GM12878 (cell line): ENCODE data around the gene GCK. TPM values are rescaled to one million over a fixed set of nuclear protein-coding genes. Genes with fewer than 3 reads are reported as not detected.

Experiments
- ATAC-seq: fragments of 200-7000 bp; cut with Tn5 transposase; 3 replicates; pipeline ENCODE4 v1.9.1; 2020; ENCODE audit warnings: mild to moderate bottlenecking, moderate library complexity
- BruUV-seq: library from RNA; stranded (reverse); fragments of 400-500 nt; replicated peaks from 2 replicates; lab custom pipeline; 2021; lab: Mats Ljungman, UMichigan
- CTCF ChIA-PET: fragments of 300-600 bp; sonication (Branson Sonifier 250); formaldehyde crosslinking; extraction: SDS; loops from one replicate; lab custom pipeline; 2021; ENCODE audit warnings: inconsistent platforms; lab: Yijun Ruan, JAX
- POLR2A ChIA-PET: fragments of 350-600 bp; formaldehyde crosslinking; extraction: SDS; loops from one replicate; lab custom pipeline; 2021; ENCODE audit warnings: inconsistent platforms; lab: Charles Lee
- RAD21 ChIA-PET: fragments of 300-600 bp; sonication (Branson Sonifier 250); formaldehyde crosslinking; loops from one replicate; lab custom pipeline; 2023; ENCODE audit warnings: antibody characterized with exemption; ENCODE audit not compliant: unreplicated experiment; lab: Charles Lee
- SMC1A ChIA-PET: fragments of 300-600 bp; sonication (Branson Sonifier 250); formaldehyde crosslinking; loops from one replicate; lab custom pipeline; 2023; ENCODE audit not compliant: unreplicated experiment, uncharacterized antibody; lab: Charles Lee
- DNase-seq: peaks from one replicate; pipeline ENCODE4 v3.0.0-alpha.2; 2011; ENCODE audit warnings: low read depth, low spot score
- FAIRE-seq: peaks from 3 replicates; lab custom pipeline; 2011; peaks lifted over from hg19 to GRCh38; lab: Jason Lieb, UNC
- H2AFZ ChIP-seq: 2 replicates; pipeline ENCODE4 v1.6.0; 2011; ENCODE audit warnings: low read depth, low read length, control low read depth; ENCODE audit not compliant: control insufficient read depth
- H3K27ac ChIP-seq: 2 replicates; pipeline ENCODE4 v1.5.1; 2011; ENCODE audit warnings: control low read depth; ENCODE audit not compliant: control insufficient read depth, insufficient read depth
- H3K27me3 ChIP-seq, 2 experiments: replicated peaks in 1 of 2; 2 replicates each; pipeline versions ENCODE4 v1.6.0 to v1.6.1; 2011; ENCODE audit warnings: low read length in 1 of 2; ENCODE audit not compliant: control insufficient read depth in 2 of 2, insufficient read depth in 2 of 2
- H3K36me3 ChIP-seq, 2 experiments: 2 replicates each; pipeline ENCODE4 v1.5.1; 2011; ENCODE audit warnings: low read length in 1 of 2; ENCODE audit not compliant: control insufficient read depth in 2 of 2, insufficient read depth in 2 of 2
- H3K4me1 ChIP-seq: 2 replicates; pipeline ENCODE4 v1.6.1; 2011; ENCODE audit warnings: mild to moderate bottlenecking, low read length, moderate library complexity, mixed read lengths; ENCODE audit not compliant: control insufficient read depth, insufficient read depth
- H3K4me2 ChIP-seq: 2 replicates; pipeline ENCODE4 v1.6.0; 2011; ENCODE audit warnings: control low read depth; ENCODE audit not compliant: control insufficient read depth, insufficient read depth
- H3K4me3 ChIP-seq: fragments of 200-600 bp; sonication (generic); 2 replicates; pipeline ENCODE4 v1.5.1; 2016
- H3K79me2 ChIP-seq: 2 replicates; pipeline ENCODE4 v1.6.0; 2011; ENCODE audit warnings: low read length; ENCODE audit not compliant: control insufficient read depth, insufficient read depth
- H3K9ac ChIP-seq: 2 replicates; pipeline ENCODE4 v1.8.0; 2011; ENCODE audit warnings: low read length, control low read depth, mixed read lengths; ENCODE audit not compliant: control insufficient read depth, insufficient read depth
- H3K9me3 ChIP-seq: replicated peaks from 3 replicates; pipeline ENCODE4 v1.5.1; 2011; ENCODE audit warnings: mild to moderate bottlenecking, low read length; ENCODE audit not compliant: control insufficient read depth, insufficient read depth
- H4K20me1 ChIP-seq: 2 replicates; pipeline ENCODE4 v1.6.0; 2011; ENCODE audit not compliant: control insufficient read depth, insufficient read depth
- BCL11A ChIP-seq: IDR thresholded peaks from 2 replicates; pipeline ENCODE4 v1.6.1; 2011; ENCODE audit warnings: low read depth, low read length
- CEBPB ChIP-seq, 2 experiments: fragments of 150-350 bp in 1 of 2; IDR thresholded peaks; 2 replicates each; pipeline ENCODE4 v1.6.1; 2012 to 2014; ENCODE audit warnings: low read depth in 2 of 2, low read length in 2 of 2, borderline replicate concordance in 1 of 2, inconsistent platforms in 1 of 2
- CREB1 ChIP-seq: IDR thresholded peaks from 2 replicates; pipeline ENCODE4 v1.6.1; 2012; ENCODE audit warnings: low read depth, mild to moderate bottlenecking, inconsistent platforms
- HCFC1 ChIP-seq: fragments of 150-350 bp; IDR thresholded peaks from 2 replicates; pipeline ENCODE4 v1.6.1; 2014; ENCODE audit warnings: low read length
- JUNB ChIP-seq: IDR thresholded peaks from 2 replicates; pipeline ENCODE4 v1.6.1; 2016; ENCODE audit warnings: antibody characterized with exemption, mild to moderate bottlenecking
- KLF5 ChIP-seq: fragments of 450-650 bp; IDR thresholded peaks from 2 replicates; pipeline ENCODE4 v1.6.1; 2014; ENCODE audit warnings: mild to moderate bottlenecking; ENCODE audit not compliant: partially characterized antibody
- MYC ChIP-seq: IDR thresholded peaks from 2 replicates; pipeline ENCODE4 v1.6.1; 2011; ENCODE audit warnings: mild to moderate bottlenecking, low read length, moderate library complexity, inconsistent platforms; ENCODE audit not compliant: insufficient read depth, insufficient replicate concordance, insufficient read length, severe bottlenecking
- NFIC ChIP-seq: IDR thresholded peaks from 2 replicates; pipeline ENCODE4 v1.6.1; 2012; ENCODE audit warnings: low read depth, mild to moderate bottlenecking, inconsistent platforms, low read length, moderate library complexity
- NKRF ChIP-seq: fragments of 450-650 bp; conservative IDR thresholded peaks from 2 replicates; pipeline ENCODE4 v1.6.1; 2017; ENCODE audit warnings: mild to moderate bottlenecking, moderate library complexity
- NR2C2 ChIP-seq: IDR thresholded peaks from 2 replicates; pipeline ENCODE4 v1.6.1; 2011; ENCODE audit warnings: borderline replicate concordance, low read depth; ENCODE audit not compliant: control insufficient read depth, insufficient read length
- POLR2A ChIP-seq: IDR thresholded peaks from 2 replicates; pipeline ENCODE4 v1.6.1; 2011; ENCODE audit warnings: low read depth, mild to moderate bottlenecking, low read length
- SRF ChIP-seq, 2 experiments: IDR thresholded peaks; 2 replicates each; pipeline ENCODE4 v1.6.1; 2011; ENCODE audit warnings: low read depth in 2 of 2, low read length in 2 of 2, mild to moderate bottlenecking in 1 of 2, moderate library complexity in 1 of 2
- WGBS: methylation state at CpG from one replicate; pipeline ENCODE4 v1.1.6; 2016; ENCODE audit warnings: low lambda C conversion rate; ENCODE audit not compliant: insufficient replicate concordance, insufficient coverage; ENCODE audit errors: missing lambda C conversion rate; 5-methylcytosine and 5-hydroxymethylcytosine counted together
- in situ Hi-C: fragments of 300-500 bp; cut with MboI; formaldehyde crosslinking; loops from 9 replicates; pipeline ENCODE4 v1.14.3; 2018; ENCODE audit warnings: mixed read lengths
- intact Hi-C: fragments of 100-400 bp; cut with micrococcal nuclease; formaldehyde crosslinking; loops from one replicate; pipeline ENCODE4 v1.14.2; 2022; ENCODE audit not compliant: unreplicated experiment
- polyA plus RNA-seq, 11 experiments: library from polyadenylated mRNA; depleted of rRNA in 4 of 11; unstranded in 6 of 11; stranded (reverse) in 5 of 11; fragments of >200 nt; fragmentation: Nextera tagmentation in 4 of 11; fragmentation: Illumina TruSeq in 1 of 11; extraction: Ambion mirVana in 4 of 11; extraction: Trizol in 1 of 11; gene quantifications; 1 replicate in 1 of 11; 2 replicates in 10 of 11; pipeline versions ENCODE4 v1.2.1 to v1.2.3, GENCODE V29; 2011 to 2016; ENCODE audit warnings: inconsistent platforms in 2 of 11, missing spikeins in 2 of 11, low read depth in 1 of 11
- total RNA-seq, 4 experiments: library from RNA; depleted of rRNA in 3 of 4; stranded (reverse); fragments of >200 nt in 3 of 4; fragmentation: Illumina TruSeq in 1 of 4; extraction: Trizol in 1 of 4; gene quantifications; 2 replicates each; pipeline versions ENCODE4 v1.2.1 to v1.2.3, GENCODE V29; 2013 to 2021
- TF ChIP-seq, protein P1 (sequence below): fragments of 450-650 bp; IDR thresholded peaks from 2 replicates; pipeline ENCODE4 v1.6.1; 2018; ENCODE audit warnings: borderline replicate concordance, mild to moderate bottlenecking; ENCODE audit not compliant: partially characterized antibody

Gene GCK
- total and polyA plus RNA-seq, 10 of the 15 experiments (the other 5 are each of a cell fraction or from before 2014, with no cell fraction given): 0.06 to 0.16 TPM; not detected in 8

DNA sequence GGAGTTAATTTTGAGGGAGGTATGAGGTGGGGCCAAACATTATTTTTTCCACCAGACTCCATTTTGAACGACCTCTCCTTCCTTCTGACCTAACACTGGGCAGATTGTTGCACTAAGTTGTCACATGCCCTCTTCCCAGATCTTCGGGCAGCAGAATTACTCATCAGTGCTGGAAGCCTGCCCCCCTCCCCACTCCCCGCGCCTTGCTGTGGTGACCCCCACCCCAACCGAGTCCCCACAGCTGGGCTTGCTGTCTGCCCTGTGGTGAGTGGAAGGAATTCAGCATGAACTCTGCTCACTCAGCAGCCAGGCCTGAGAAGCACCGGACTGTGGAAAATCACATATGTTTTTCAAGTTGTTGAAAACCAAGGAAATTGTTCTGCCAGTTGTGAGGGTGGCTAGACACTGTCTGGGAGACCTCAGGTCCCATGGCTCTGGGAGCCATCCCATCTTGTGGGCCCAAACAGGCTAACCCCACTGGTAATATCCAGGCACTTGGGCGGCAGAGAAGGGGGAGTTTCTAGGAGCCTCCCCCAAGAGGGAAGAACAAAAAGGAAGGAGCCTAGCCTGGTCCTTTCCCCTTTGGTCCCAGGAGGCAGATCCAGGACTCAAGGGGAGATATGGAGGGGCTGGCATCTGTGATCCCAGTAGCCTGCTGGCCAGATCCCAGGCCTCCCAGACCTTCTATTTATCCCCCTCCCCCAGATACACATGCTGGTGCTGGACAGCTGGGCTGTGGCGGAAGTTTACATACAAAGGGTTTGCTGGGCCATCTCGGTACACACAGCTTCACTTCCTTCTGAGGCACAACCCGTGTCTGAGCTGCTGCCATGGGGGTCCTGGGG is 88.6 kb downstream of the GCK start (continued):
- TF ChIP-seq KLF5: no peak

DNA sequence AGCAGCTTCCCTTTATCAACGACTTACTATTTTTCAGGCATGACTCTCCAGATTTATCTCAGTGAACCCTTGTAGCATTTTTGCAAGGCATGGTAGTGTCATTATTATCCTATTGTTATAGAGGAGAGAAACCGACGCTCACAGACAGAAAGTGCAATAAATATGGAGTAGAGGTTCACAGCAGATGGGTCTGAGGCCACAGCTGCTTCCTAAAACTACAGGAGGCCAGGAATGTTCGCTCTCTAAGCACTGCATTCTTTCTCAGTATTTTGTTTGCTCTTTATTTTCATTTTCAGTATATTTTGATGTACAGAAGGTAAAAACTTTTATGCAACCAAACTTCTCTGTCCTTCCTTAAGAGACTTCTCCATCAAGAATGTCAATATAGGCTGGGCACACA is 89.6 kb downstream of the GCK start:
- TF ChIP-seq MYC (no peak), POLR2A (no peak), BCL11A (no peak), JUNB (no peak), NR2C2 (no peak), NFIC (no peak), KLF5 (no peak), SRF (IDR thresholded peaks at IDR 0.05; ENCODE audit: low read depth in 2 of 2, low read length in 2 of 2) (no peak), CREB1 (no peak), NKRF (no peak), CEBPB (IDR thresholded peaks at IDR 0.05; ENCODE audit: borderline replicate concordance in 1 of 2, low read depth in 2 of 2, low read length in 2 of 2) (no peak), HCFC1 (no peak)
- TF ChIP-seq, protein P1, sequence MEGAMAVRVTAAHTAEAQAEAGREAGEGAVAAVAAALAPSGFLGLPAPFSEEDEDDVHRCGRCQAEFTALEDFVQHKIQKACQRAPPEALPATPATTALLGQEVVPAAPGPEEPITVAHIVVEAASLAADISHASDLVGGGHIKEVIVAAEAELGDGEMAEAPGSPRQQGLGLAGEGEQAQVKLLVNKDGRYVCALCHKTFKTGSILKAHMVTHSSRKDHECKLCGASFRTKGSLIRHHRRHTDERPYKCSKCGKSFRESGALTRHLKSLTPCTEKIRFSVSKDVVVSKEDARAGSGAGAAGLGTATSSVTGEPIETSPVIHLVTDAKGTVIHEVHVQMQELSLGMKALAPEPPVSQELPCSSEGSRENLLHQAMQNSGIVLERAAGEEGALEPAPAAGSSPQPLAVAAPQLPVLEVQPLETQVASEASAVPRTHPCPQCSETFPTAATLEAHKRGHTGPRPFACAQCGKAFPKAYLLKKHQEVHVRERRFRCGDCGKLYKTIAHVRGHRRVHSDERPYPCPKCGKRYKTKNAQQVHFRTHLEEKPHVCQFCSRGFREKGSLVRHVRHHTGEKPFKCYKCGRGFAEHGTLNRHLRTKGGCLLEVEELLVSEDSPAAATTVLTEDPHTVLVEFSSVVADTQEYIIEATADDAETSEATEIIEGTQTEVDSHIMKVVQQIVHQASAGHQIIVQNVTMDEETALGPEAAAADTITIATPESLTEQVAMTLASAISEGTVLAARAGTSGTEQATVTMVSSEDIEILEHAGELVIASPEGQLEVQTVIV: no peak
- 14% methylated on average over 4 of the region's 4 CpGs for WGBS
- H3K4me2 ChIP-seq: no peak overlapping the region
- no peaks in the 10 kb centered on the region for H3K36me3 ChIP-seq
- ChIA-PET RAD21 (no interaction called here), CTCF (interaction anchor here (1.3 kb wide), 1 partner anchor 23 kb away, joined by 4 read pairs; no protein-coding TSS in a partner anchor), POLR2A (no interaction called here), SMC1A (interaction anchor here (1.2 kb wide), 1 partner anchor 18 kb away, joined by 3 read pairs; no protein-coding TSS in a partner anchor)
- H3K4me3 ChIP-seq: no peak overlapping the region
- H3K9ac ChIP-seq: no peak overlapping the region
- H4K20me1 ChIP-seq: no peaks in the 10 kb centered on the region
- in situ Hi-C loops: no loop called here
- H3K27me3 ChIP-seq: peaks cover 1 to 3% of the 10 kb centered on the region in 2 experiments; a peak in 1 of 4 replicates
- FAIRE-seq (no peak), DNase-seq (no peak), ATAC-seq (no peak)
- intact Hi-C loops: no loop called here
- no peaks in the 10 kb centered on the region for H3K9me3 ChIP-seq
- H3K27ac ChIP-seq: no peak overlapping the region
- peaks cover 14% of the 10 kb centered on the region for H3K4me1 ChIP-seq
- BruUV-seq: no TSS peak
- H2AFZ ChIP-seq: no peak overlapping the region
- no peaks in the 10 kb centered on the region for H3K79me2 ChIP-seq
